Right lobe of liver (tissue), 6 donors: ENCODE measurements around the gene PLEKHO1. TPM values are rescaled to one million over a fixed set of nuclear protein-coding genes. Genes with fewer than 3 reads are reported as not detected.

Experiments used
- ATAC-seq, 4 donors: fragments of 200-7000 bp; cut with Tn5 transposase; one replicate each; pipeline ENCODE4 v1.9.1; 2020; ENCODE audit warnings: mild to moderate bottlenecking in 4 of 4, moderate library complexity in 4 of 4
- DNase-seq, 3 donors: peaks; one replicate each; pipeline ENCODE4 v3.0.0-alpha.2; 2020
- H3K27ac ChIP-seq, 3 donors: fragments of 200-600 bp; one replicate each; pipeline ENCODE4 v1.8.0; 2022
- H3K27me3 ChIP-seq, 2 donors: fragments of 200-600 bp; one replicate each; pipeline ENCODE4 v1.8.0; 2022
- H3K36me3 ChIP-seq, 4 donors: fragments of 200-600 bp; sonication (generic) in 1 of 4; one replicate each; pipeline versions ENCODE4 v1.5.1 to v1.8.0; 2017 to 2022; ENCODE audit warnings: control low read depth in 1 of 4
- H3K4me1 ChIP-seq, 4 donors: fragments of 200-600 bp; sonication (generic) in 1 of 4; one replicate each; pipeline versions ENCODE4 v1.5.1 to v1.8.0; 2017 to 2022; ENCODE audit warnings: control low read depth in 1 of 4
- H3K4me3 ChIP-seq, 3 donors: fragments of 200-600 bp; one replicate each; pipeline ENCODE4 v1.8.0; 2022
- H3K9me3 ChIP-seq, 4 donors: fragments of 200-600 bp; sonication (generic) in 1 of 4; one replicate each; pipeline versions ENCODE4 v1.5.1 to v1.8.0; 2017 to 2022; ENCODE audit warnings: control low read depth in 1 of 4
- CTCF ChIP-seq, 4 donors: fragments of 200-600 bp in 3 of 4; fragments of 450-650 bp in 1 of 4; IDR thresholded peaks; one replicate each; pipeline versions ENCODE4 v1.5.1 to v1.8.0; 2016 to 2022; ENCODE audit warnings: antibody characterized with exemption in 4 of 4, mild to moderate bottlenecking in 2 of 4
- POLR2A ChIP-seq: fragments of 450-650 bp; IDR thresholded peaks from one replicate; pipeline ENCODE4 v1.6.1; 2017; ENCODE audit warnings: antibody characterized with exemption, mild to moderate bottlenecking
- WGBS: methylation state at CpG from one replicate; pipeline ENCODE4 v1.1.6; 2018; ENCODE audit warnings: low coverage, low lambda C conversion rate; ENCODE audit not compliant: insufficient coverage; ENCODE audit errors: missing lambda C conversion rate; 5-methylcytosine and 5-hydroxymethylcytosine counted together
- intact Hi-C, 2 donors: fragments of 100-400 bp; cut with DNase I; formaldehyde crosslinking; loops; one replicate each; pipeline versions ENCODE4 v1.11.2 to v1.14.1; 2022
- total RNA-seq, 6 experiments: library from RNA; depleted of rRNA in 2 of 6; stranded (reverse); fragments of >200 nt in 2 of 6; fragmentation: NEBNext Ultra II Directional in 3 of 6; extraction: Animal tissue kit (Norgen Biotek cat#: 25700) in 3 of 6; gene quantifications; one replicate each; pipeline versions ENCODE4 v1.1.0 to v1.2.4, GENCODE V29; 2016 to 2023
- donor health status: DM: no; HTN: yes; CAD: no.
- donor health status: DM: no; HTN: no; CAD: no.
- donor health status: DM: no; HTN: no; CAD: no.
- donor health status: DM: no; HTN: yes; CAD: no.
- donor health status: DM: no; HTN: yes; CAD: no.

Gene PLEKHO1
- total RNA-seq, 6 experiments from 2014 or later = 3.4 to 11.7 (median 5.3) TPM

- DNase-seq = no peak
- H3K4me1 ChIP-seq = peaks cover 0 to 5% (median 0%) of the 10 kb centered on the region in 4 donors
- no peak overlapping the region for H3K4me3 ChIP-seq
- whole genome bisulfite sequencing = 60% methylated on average over 1 of the region's 3 CpGs
- H3K27me3 ChIP-seq = no peaks in the 10 kb centered on the region
- H3K36me3 ChIP-seq = no peaks in the 10 kb centered on the region
- intact Hi-C loops = no loop called here
- no peaks in the 10 kb centered on the region for H3K9me3 ChIP-seq
- no peak for ATAC-seq
- no peak for TF ChIP-seq POLR2A
- TF ChIP-seq CTCF (IDR thresholded peaks at IDR 0.05) = no peak
- no peak overlapping the region for H3K27ac ChIP-seq
These were observed 26.9 kb downstream of the PLEKHO1 start for GRCh38 chr1:150176593-150176992.

DNA sequence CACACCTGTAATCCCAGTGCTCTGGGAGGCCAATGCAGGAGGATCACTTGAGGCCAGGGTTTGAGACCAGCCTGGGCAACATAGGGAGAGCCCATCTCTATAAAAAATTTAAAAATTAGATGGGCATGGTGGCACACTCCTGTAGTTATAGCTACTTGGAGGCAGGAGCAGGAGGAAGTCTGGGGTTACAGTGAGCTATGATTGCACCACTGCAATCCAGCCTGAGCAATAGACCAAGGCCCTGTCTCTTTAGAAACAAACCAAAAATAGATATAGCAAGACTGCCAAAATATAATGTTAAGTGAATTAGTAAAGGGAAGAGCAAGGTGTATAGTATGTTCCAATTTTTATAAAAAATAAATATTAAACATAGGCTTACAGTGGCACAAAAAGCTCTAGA lies 28.8 kb downstream of the PLEKHO1 start:
- Histone ChIP-seq H3K9me3 (no peaks in the 10 kb centered on the region), H3K4me1 (no peaks in the 10 kb centered on the region), H3K4me3 (no peak overlapping the region), H3K27ac (no peak overlapping the region), H3K27me3 (no peaks in the 10 kb centered on the region), H3K36me3 (no peaks in the 10 kb centered on the region)
- no peak for DNase-seq
- peak in 2 of 4 donors; percentile 30 to 32 for ATAC-seq
- TF ChIP-seq POLR2A (no peak), CTCF (IDR thresholded peaks at IDR 0.05) (no peak)
- intact Hi-C loops = no loop called here

DNA sequence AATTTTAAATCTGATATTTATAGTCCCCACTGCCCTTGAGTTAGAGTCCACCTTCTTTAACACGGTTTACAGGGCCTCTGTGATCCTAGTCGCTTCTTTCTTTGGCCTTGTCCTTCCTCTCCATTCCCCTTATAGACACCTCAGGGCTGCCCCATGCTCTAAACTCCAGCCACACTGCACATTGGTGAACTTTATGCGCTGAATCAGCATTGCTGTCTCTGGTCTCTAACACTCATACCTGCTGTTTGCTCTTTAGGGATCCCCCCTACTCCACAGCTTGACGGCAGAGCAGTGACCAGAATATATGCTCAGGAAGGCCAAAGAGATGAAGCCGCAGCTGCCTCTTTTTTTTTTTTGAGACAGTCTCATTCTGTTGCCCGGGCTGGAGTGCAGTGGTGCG lies 30.2 kb downstream of the PLEKHO1 start:
- no peak for DNase-seq
- H3K9me3 ChIP-seq = no peaks in the 10 kb centered on the region
- H3K4me1 ChIP-seq = no peaks in the 10 kb centered on the region
- no peaks in the 10 kb centered on the region for H3K36me3 ChIP-seq
- 86% methylated on average over 7 of the region's 7 CpGs for WGBS
- intact Hi-C loops = no loop called here
- no peaks in the 10 kb centered on the region for H3K27me3 ChIP-seq
- H3K27ac ChIP-seq = no peak overlapping the region
- TF ChIP-seq POLR2A = no peak
- TF ChIP-seq CTCF (IDR thresholded peaks at IDR 0.05) = no peak
- H3K4me3 ChIP-seq = no peak overlapping the region
- ATAC-seq = no peak

DNA sequence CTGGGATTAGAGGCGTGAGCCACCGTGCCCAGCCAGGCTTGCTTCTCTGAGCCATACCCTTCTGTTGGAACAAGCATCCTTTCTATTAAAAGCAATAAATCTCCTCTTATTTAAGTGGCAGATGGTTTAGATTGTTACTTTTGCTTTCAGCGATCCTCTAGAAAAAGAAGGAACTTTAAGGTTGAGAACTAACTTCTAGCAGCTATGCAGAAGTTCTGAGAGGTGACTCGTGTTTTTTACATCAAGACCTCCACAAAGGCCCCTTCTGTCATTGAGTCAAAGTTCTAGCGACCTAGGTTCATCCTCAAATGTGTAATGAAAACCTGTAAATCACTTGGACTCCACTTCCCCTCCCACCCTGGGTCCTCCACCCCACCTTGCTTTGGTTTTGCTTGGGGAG lies 30.8 kb downstream of the PLEKHO1 start:
- H3K4me1 ChIP-seq = no peaks in the 10 kb centered on the region
- no peak for TF ChIP-seq POLR2A
- TF ChIP-seq CTCF (IDR thresholded peaks at IDR 0.05) = no peak
- H3K9me3 ChIP-seq = no peaks in the 10 kb centered on the region
- WGBS = 60% methylated on average over 5 of the region's 5 CpGs
- DNase-seq = no peak
- intact Hi-C loops = no loop called here
- no peaks in the 10 kb centered on the region for H3K36me3 ChIP-seq
- H3K27ac ChIP-seq = no peak overlapping the region
- no peak for ATAC-seq
- H3K27me3 ChIP-seq = no peaks in the 10 kb centered on the region
- H3K4me3 ChIP-seq = no peak overlapping the region

- Histone ChIP-seq H3K27me3 (no peaks in the 10 kb centered on the region), H3K4me3 (no peak overlapping the region), H3K9me3 (no peaks in the 10 kb centered on the region), H3K27ac (no peak overlapping the region), H3K36me3 (no peaks in the 10 kb centered on the region), H3K4me1 (no peaks in the 10 kb centered on the region)
- no peak for ATAC-seq
- intact Hi-C loops = no loop called here
- WGBS = 81% methylated on average over 8 of the region's 11 CpGs
- no peak for TF ChIP-seq POLR2A
- no peak for TF ChIP-seq CTCF (IDR thresholded peaks at IDR 0.05)
- no peak for DNase-seq
These were observed 32.5 kb downstream of the PLEKHO1 start for GRCh38 chr1:150182247-150182646.
